GM12864 (cell line): ENCODE measurements around the gene RFTN1.

ENCODE experiments used
- DNase-seq: peaks from one replicate; pipeline ENCODE4 v3.0.0-alpha.2; 2011; ENCODE audit warnings: low read depth
- H3K4me3 ChIP-seq: 2 replicates; pipeline ENCODE4 v1.5.1; 2011; ENCODE audit warnings: mild to moderate bottlenecking, low read depth, low read length, control low read depth
- TF ChIP-seq, protein P1 (sequence below): IDR thresholded peaks from 2 replicates; pipeline ENCODE4 v1.5.1; 2011; ENCODE audit warnings: low read depth, mild to moderate bottlenecking, moderate library complexity, low read length, control low read depth, inconsistent platforms; ENCODE audit errors: missing control alignments

Gene RFTN1

GRCh38 chr3:16482770-16483531, 30.5 kb downstream of the RFTN1 start:
- peak; percentile 36 for DNase-seq
- TF ChIP-seq, protein P1, sequence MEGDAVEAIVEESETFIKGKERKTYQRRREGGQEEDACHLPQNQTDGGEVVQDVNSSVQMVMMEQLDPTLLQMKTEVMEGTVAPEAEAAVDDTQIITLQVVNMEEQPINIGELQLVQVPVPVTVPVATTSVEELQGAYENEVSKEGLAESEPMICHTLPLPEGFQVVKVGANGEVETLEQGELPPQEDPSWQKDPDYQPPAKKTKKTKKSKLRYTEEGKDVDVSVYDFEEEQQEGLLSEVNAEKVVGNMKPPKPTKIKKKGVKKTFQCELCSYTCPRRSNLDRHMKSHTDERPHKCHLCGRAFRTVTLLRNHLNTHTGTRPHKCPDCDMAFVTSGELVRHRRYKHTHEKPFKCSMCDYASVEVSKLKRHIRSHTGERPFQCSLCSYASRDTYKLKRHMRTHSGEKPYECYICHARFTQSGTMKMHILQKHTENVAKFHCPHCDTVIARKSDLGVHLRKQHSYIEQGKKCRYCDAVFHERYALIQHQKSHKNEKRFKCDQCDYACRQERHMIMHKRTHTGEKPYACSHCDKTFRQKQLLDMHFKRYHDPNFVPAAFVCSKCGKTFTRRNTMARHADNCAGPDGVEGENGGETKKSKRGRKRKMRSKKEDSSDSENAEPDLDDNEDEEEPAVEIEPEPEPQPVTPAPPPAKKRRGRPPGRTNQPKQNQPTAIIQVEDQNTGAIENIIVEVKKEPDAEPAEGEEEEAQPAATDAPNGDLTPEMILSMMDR: no peak
- H3K4me3 ChIP-seq: no peak overlapping the region

DNA sequence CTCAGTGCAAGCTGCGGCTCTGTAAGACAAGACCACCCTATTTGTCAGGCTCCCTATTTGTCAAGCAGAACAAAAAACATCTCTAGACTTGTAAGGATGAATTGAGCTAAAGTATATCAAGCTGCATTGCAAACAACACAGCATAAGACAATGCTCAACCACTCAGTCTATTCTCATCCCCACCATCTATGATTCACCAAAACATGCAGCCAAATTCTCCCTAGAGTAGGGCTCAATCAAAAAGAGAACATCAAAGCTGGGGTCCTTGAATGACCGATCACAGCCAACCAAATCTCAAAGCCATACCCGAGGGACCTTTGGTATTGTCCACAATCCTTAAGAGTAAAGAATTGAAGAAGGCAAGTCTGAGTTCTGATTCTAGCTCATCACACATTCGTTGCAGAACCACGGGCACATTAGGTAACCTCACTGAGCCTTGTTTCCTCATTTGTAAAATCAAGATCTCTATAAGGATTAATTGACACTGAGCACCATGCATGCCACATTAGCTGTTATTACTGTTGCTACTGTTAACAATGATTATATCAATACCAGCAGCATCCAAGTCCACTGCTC, 31.2 kb downstream of the RFTN1 start:
- TF ChIP-seq, protein P1: no peak
- H3K4me3 ChIP-seq: no peak overlapping the region
- no peak for DNase-seq

DNA sequence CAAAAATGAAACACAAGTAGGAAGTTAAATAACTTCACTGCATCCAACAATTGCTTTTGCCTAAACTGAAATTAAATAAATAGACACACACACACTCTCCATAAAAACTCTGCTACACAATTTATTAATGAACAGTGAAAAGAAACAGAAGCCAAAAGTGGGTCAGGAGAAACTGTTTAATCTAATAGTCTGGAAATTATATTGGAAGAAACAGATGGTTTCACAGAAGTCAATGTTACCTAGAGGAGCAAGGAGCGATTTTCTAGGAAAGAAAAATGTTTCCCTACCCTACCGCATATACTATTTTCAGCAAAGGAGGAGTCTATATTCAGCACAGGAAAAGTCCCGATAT, 32.0 kb downstream of the RFTN1 start:
- DNase-seq: no peak
- TF ChIP-seq, protein P1: no peak
- no peak overlapping the region for H3K4me3 ChIP-seq

DNA sequence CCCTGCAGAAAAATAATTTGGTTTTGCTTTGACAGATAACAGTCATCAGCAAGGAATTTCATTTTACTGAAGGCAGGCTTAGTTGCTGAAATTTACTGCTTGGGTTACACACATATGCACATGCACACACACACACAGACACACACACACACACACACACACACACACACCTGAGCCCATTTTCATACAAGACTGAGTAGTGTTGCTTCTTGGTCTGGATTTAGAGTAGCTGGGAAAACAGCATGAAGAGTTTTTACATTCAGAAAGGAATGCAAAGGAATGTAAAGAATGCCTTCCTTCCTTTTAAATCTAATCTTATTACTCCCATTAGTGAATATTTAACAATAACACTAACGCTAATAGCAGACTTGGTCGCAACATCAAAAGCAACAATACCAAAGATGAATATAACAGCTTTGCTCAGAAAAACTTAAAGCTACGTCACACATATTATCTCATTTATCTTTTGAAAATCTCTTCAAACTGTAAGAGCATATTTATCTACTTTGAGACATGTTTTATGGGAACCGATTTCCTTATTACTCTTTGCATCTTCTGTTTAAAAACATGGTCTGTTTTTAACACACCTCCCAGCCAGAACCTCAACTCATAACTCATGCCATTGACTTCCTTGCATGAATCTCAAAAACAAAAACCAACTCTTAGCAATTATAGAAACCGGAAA, 32.5 kb downstream of the RFTN1 start:
- TF ChIP-seq, protein P1: no peak
- no peak overlapping the region for H3K4me3 ChIP-seq
- peak; percentile 36 for DNase-seq

GRCh38 chr3:16478516-16478915, 35.0 kb downstream of the RFTN1 start:
- no peak for DNase-seq
- no peak overlapping the region for H3K4me3 ChIP-seq

DNA sequence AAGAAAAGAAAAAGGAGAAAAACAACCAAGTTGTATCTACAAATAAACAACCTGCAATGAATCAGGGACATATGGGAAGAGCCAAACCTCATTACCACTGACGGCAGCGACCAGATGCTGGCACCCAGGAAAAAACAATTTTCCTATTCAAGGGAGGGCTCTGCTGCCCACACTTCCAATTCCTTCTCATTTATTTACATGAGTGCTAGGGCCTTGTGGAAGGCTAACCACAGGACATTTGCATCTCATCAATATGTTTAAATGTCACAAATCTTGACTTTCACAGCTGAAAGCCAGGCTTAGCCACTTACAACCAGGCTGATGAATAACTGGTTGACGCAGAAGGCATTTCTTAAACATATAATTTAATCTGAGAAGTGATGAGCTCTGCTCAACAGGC, 36.0 kb downstream of the RFTN1 start:
- TF ChIP-seq, protein P1: no peak
- H3K4me3 ChIP-seq: no peak overlapping the region
- no peak for DNase-seq

More at GRCh38 chr3:16478516-16478915, 35.0 kb downstream of the RFTN1 start:
- TF ChIP-seq, protein P1: no peak
